Breast epithelium (tissue), 4 donors: ENCODE results near the gene CHRD. TPM values are rescaled to one million over a fixed set of nuclear protein-coding genes. Genes with fewer than 3 reads are reported as not detected.

Source experiments
- DNase-seq, 2 donors: peaks; one replicate each; pipeline ENCODE4 v3.0.0-alpha.2; 2019; ENCODE audit warnings: low spot score in 2 of 2
- H3K27ac ChIP-seq, 2 donors: fragments of 200-600 bp; sonication (generic) in 1 of 2; one replicate each; pipeline ENCODE4 v1.5.1; 2016 to 2019; ENCODE audit warnings: mild to moderate bottlenecking in 1 of 2
- H3K27me3 ChIP-seq, 2 donors: fragments of 200-600 bp; sonication (generic) in 1 of 2; one replicate each; pipeline versions ENCODE4 v1.5.1 to v1.6.0; 2017 to 2019; ENCODE audit warnings: control low read depth in 1 of 2, mild to moderate bottlenecking in 1 of 2
- H3K36me3 ChIP-seq: fragments of 200-600 bp; one replicate; pipeline ENCODE4 v1.5.1; 2019
- H3K4me1 ChIP-seq, 2 donors: fragments of 200-600 bp; sonication (generic); one replicate each; pipeline ENCODE4 v1.5.1; 2016 to 2019; ENCODE audit warnings: control low read depth in 1 of 2
- H3K4me3 ChIP-seq, 3 donors: fragments of 200-600 bp; sonication (generic); 1 replicate in 2 of 3; 2 replicates in 1 of 3; pipeline ENCODE4 v1.5.1; 2016 to 2019; ENCODE audit warnings: mild to moderate bottlenecking in 3 of 3, moderate library complexity in 2 of 3
- H3K9me3 ChIP-seq, 2 donors: fragments of 200-600 bp; sonication (generic) in 1 of 2; one replicate each; pipeline ENCODE4 v1.5.1; 2016 to 2019; ENCODE audit warnings: control low read depth in 1 of 2
- CTCF ChIP-seq, 3 donors: fragments of 450-650 bp; IDR thresholded peaks; one replicate each; pipeline ENCODE4 v1.5.1; 2016 to 2017; ENCODE audit warnings: antibody characterized with exemption in 3 of 3, mild to moderate bottlenecking in 3 of 3, moderate library complexity in 3 of 3
- POLR2A ChIP-seq: fragments of 450-650 bp; IDR thresholded peaks from one replicate; pipeline ENCODE4 v1.6.1; 2016; ENCODE audit warnings: antibody characterized with exemption, mild to moderate bottlenecking, moderate library complexity
- POLR2AphosphoS5 ChIP-seq, 3 donors: sonication (generic); formaldehyde crosslinking; IDR thresholded peaks; one replicate each; pipeline ENCODE4 v1.6.1; 2017; ENCODE audit warnings: antibody characterized with exemption in 3 of 3
- intact Hi-C: fragments of 100-400 bp; cut with DNase I; formaldehyde crosslinking; loops from one replicate; pipeline ENCODE4 v1.15.1; 2023; ENCODE audit warnings: low total_unique reads
- total RNA-seq, 3 donors: library from RNA; depleted of rRNA; stranded (reverse); fragments of >200 nt; gene quantifications; one replicate each; pipeline ENCODE4 v1.1.0, GENCODE V29; 2016

CHRD gene
- total RNA-seq, 3 donors from 2014 or later = 9.6 to 20.3 (median 12.1) TPM

- Histone ChIP-seq H3K9me3 (no peaks in the 10 kb centered on the region), H3K36me3 (no peaks in the 10 kb centered on the region), H3K27me3 (no peaks in the 10 kb centered on the region), H3K4me1 (no peaks in the 10 kb centered on the region), H3K27ac (no peak overlapping the region), H3K4me3 (no peak overlapping the region)
- intact Hi-C loops = loop anchor here (1.0 kb wide), 1 partner anchor 31 kb away; no protein-coding TSS in a partner anchor
- no peak for TF ChIP-seq POLR2AphosphoS5 (IDR thresholded peaks at IDR 0.05)
- TF ChIP-seq POLR2A = no peak
- TF ChIP-seq CTCF (IDR thresholded peaks at IDR 0.05) = no peak
- DNase-seq = no peak
These were observed 25.1 kb upstream of the CHRD start for GRCh38 chr3:184354754-184355153.

- H3K9me3 ChIP-seq = no peaks in the 10 kb centered on the region
- H3K4me3 ChIP-seq = no peak overlapping the region
- H3K27ac ChIP-seq = no peak overlapping the region
- peaks cover 0 to 6% of the 10 kb centered on the region in 2 donors for H3K4me1 ChIP-seq
- no peaks in the 10 kb centered on the region for H3K27me3 ChIP-seq
- TF ChIP-seq POLR2A = no peak
- TF ChIP-seq CTCF (IDR thresholded peaks at IDR 0.05) = no peak
- TF ChIP-seq POLR2AphosphoS5 (IDR thresholded peaks at IDR 0.05) = no peak
- intact Hi-C loops = no loop called here
- no peak for DNase-seq
- H3K36me3 ChIP-seq = no peaks in the 10 kb centered on the region
These were observed 24.4 kb upstream of the CHRD start for GRCh38 chr3:184355261-184356040.

- Histone ChIP-seq H3K4me1 (peaks cover 0 to 10% of the 10 kb centered on the region in 2 donors), H3K27me3 (no peaks in the 10 kb centered on the region), H3K9me3 (no peaks in the 10 kb centered on the region), H3K27ac (no peak overlapping the region), H3K4me3 (no peak overlapping the region), H3K36me3 (no peaks in the 10 kb centered on the region)
- intact Hi-C loops = no loop called here
- DNase-seq = no peak
- TF ChIP-seq POLR2A = no peak
- TF ChIP-seq CTCF (IDR thresholded peaks at IDR 0.05) = no peak
- TF ChIP-seq POLR2AphosphoS5 (IDR thresholded peaks at IDR 0.05) = no peak
These were observed 22.4 kb upstream of the CHRD start for GRCh38 chr3:184357248-184358123.

- DNase-seq = no peak
- Histone ChIP-seq H3K4me1 (peaks cover 0 to 10% of the 10 kb centered on the region in 2 donors), H3K9me3 (no peaks in the 10 kb centered on the region), H3K27ac (no peak overlapping the region), H3K27me3 (no peaks in the 10 kb centered on the region), H3K36me3 (no peaks in the 10 kb centered on the region), H3K4me3 (no peak overlapping the region)
- no peak for TF ChIP-seq CTCF (IDR thresholded peaks at IDR 0.05)
- no peak for TF ChIP-seq POLR2AphosphoS5 (IDR thresholded peaks at IDR 0.05)
- no peak for TF ChIP-seq POLR2A
- intact Hi-C loops = no loop called here
These were observed 21.6 kb upstream of the CHRD start for GRCh38 chr3:184358124-184358767.
